ENCODE results near the gene ENTPD2. TPM values are rescaled to one million over a fixed set of nuclear protein-coding genes. Genes with fewer than 3 reads are reported as not detected.

Gene ENTPD2
- total RNA-seq, 4 donors from 2014 or later = 7.0 to 21.0 (median 18.1) TPM

DNA sequence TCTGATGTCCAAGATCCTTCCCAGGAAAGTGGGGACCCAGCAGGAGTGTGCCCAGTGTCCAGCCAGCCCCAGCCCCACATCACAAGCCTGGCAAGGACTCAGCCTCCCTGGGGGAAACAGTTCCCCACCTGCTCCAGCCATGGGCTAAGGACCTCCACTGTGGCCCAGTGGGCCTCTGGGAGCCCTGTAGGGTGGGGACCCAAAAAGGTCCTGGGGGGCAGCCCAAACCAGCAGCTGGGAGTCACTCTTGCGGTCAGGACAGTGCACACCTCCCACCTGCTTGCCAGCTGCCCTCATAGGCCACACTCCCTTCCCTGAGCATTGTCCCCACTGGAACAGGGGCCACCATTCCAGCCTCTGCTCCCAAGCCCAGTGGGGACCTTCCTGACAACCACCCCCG is 27.5 kb downstream of the ENTPD2 start:
- TF ChIP-seq, protein P1, sequence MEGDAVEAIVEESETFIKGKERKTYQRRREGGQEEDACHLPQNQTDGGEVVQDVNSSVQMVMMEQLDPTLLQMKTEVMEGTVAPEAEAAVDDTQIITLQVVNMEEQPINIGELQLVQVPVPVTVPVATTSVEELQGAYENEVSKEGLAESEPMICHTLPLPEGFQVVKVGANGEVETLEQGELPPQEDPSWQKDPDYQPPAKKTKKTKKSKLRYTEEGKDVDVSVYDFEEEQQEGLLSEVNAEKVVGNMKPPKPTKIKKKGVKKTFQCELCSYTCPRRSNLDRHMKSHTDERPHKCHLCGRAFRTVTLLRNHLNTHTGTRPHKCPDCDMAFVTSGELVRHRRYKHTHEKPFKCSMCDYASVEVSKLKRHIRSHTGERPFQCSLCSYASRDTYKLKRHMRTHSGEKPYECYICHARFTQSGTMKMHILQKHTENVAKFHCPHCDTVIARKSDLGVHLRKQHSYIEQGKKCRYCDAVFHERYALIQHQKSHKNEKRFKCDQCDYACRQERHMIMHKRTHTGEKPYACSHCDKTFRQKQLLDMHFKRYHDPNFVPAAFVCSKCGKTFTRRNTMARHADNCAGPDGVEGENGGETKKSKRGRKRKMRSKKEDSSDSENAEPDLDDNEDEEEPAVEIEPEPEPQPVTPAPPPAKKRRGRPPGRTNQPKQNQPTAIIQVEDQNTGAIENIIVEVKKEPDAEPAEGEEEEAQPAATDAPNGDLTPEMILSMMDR (IDR thresholded peaks at IDR 0.05) = no peak
- no peak for TF ChIP-seq POLR2A (IDR thresholded peaks at IDR 0.05)
- TF ChIP-seq EP300 (IDR thresholded peaks at IDR 0.05) = no peak
- Histone ChIP-seq H3K4me3 (peak overlapping the region; percentile 43 to 63 (median 57)), H3K9me3 (no peaks in the 10 kb centered on the region), H3K4me1 (peaks cover 0 to 80% (median 68%) of the 10 kb centered on the region in 4 donors), H3K36me3 (peaks cover 0 to 12% (median 0%) of the 10 kb centered on the region in 3 donors), H3K27ac (peak overlapping the region; percentile 78 to 97 (median 86)), H3K27me3 (no peaks in the 10 kb centered on the region)
- 53 to 61% methylated on average over 2 of the region's 2 CpGs for WGBS, 2 donors
- DNase-seq (ENCODE audit: low spot score in 2 of 2) = no peak

DNA sequence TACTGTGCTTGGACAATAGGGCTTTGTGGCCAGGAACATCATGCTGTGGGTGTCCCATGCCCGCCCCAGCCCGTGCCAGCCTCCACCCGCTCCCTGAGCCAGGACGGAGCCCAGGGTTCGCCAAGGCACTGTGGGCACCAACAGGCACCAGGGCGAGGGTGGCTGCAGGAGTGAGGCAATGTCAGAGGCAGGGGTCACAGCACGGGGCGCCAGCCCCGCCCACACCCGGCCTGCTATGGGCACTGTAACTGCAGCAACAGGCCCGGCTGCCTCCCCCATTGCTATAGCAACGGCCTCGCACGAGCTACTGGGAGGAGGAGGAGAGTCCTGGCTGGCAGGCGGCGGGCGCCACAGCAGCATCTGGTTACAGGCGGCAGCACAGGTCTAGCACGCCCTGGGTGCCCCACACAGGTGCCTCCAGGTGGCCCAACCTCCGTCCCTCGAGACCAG is 28.3 kb downstream of the ENTPD2 start:
- H3K9me3 ChIP-seq = no peaks in the 10 kb centered on the region
- H3K27ac ChIP-seq = peak overlapping the region; percentile 78 to 97 (median 87)
- peak overlapping the region; percentile 43 to 63 (median 57) for H3K4me3 ChIP-seq
- H3K27me3 ChIP-seq = no peaks in the 10 kb centered on the region
- peak; percentile 43 to 69 for DNase-seq (ENCODE audit: low spot score in 2 of 2)
- peaks cover 0 to 76% (median 64%) of the 10 kb centered on the region in 4 donors for H3K4me1 ChIP-seq
- 40 to 69% methylated on average over 2 to 8 of the region's 21 CpGs for WGBS, 2 donors
- H3K36me3 ChIP-seq = peaks cover 0 to 20% (median 0%) of the 10 kb centered on the region in 3 donors
- TF ChIP-seq POLR2A (IDR thresholded peaks at IDR 0.05) (peak in 1 of 2 donors; percentile 40), EP300 (IDR thresholded peaks at IDR 0.05) (peak; percentile 61 to 92)
- TF ChIP-seq, protein P1 (IDR thresholded peaks at IDR 0.05) = peak in 3 of 5 experiments; percentile 9 to 54 (median 42)

DNA sequence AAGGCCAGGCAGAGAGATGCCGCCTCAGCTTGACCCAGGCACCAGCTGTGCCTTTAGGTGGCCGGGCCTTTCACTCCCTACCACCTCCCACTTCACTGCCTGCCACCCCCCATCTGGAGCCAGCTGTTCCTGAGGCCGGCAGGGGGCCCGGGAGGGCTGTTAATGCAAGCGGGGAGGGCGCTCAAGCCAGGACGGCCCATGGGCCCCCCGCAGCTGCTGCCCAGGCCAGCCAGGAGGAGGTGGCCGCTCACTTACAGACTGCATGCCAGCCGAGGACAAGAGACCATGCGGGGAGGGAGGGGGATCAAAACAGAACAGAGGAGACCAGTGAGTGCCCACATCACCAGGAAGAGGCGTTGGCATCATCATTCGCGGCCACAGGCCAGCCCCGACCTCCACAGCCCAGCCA is 30.3 kb downstream of the ENTPD2 start:
- no peak for DNase-seq (ENCODE audit: low spot score in 2 of 2)
- TF ChIP-seq, protein P1 (IDR thresholded peaks at IDR 0.05) = no peak
- no peak for TF ChIP-seq EP300 (IDR thresholded peaks at IDR 0.05)
- TF ChIP-seq POLR2A (IDR thresholded peaks at IDR 0.05) = no peak
- no peaks in the 10 kb centered on the region for H3K9me3 ChIP-seq
- peak overlapping the region in 1 of 4 donors; percentile 18 for H3K4me3 ChIP-seq
- no peaks in the 10 kb centered on the region for H3K27me3 ChIP-seq
- peaks cover 0 to 63% (median 48%) of the 10 kb centered on the region in 4 donors for H3K4me1 ChIP-seq
- H3K36me3 ChIP-seq = peaks cover 0 to 40% (median 0%) of the 10 kb centered on the region in 3 donors
- peak overlapping the region; percentile 43 to 97 (median 87) for H3K27ac ChIP-seq
- 46 to 60% methylated on average over 11 to 15 of the region's 15 CpGs for WGBS, 2 donors

DNA sequence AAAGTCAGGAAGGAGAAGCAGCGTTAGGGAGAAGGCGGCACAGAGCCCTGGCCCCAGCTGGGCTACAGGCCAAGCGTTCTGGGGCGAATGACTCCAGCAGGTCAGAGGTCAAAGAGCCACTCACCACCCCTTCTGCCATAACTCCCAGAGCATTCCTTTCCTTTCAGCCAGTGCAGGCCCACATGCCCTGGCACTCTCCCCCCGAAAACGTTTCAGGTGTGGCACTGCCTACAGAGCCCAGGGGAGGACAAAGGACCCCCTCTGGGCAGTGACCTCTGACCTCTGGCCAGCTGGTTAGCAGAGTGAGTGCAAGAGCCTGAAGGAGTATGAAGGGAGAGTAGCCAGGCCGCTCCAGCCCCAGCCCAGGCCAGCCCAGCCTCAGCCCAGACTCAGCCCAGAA is 30.7 kb downstream of the ENTPD2 start:
- 34 to 59% methylated on average over 4 to 6 of the region's 7 CpGs for WGBS, 2 donors
- H3K27me3 ChIP-seq = no peaks in the 10 kb centered on the region
- peak overlapping the region in 1 of 4 donors; percentile 18 for H3K4me3 ChIP-seq
- peaks cover 0 to 60% (median 46%) of the 10 kb centered on the region in 4 donors for H3K4me1 ChIP-seq
- TF ChIP-seq EP300 (IDR thresholded peaks at IDR 0.05) (peak in 1 of 2 donors; percentile 69), POLR2A (IDR thresholded peaks at IDR 0.05) (no peak)
- TF ChIP-seq, protein P1 (IDR thresholded peaks at IDR 0.05) = no peak
- H3K36me3 ChIP-seq = peaks cover 0 to 44% (median 0%) of the 10 kb centered on the region in 3 donors
- no peak for DNase-seq (ENCODE audit: low spot score in 2 of 2)
- no peaks in the 10 kb centered on the region for H3K9me3 ChIP-seq
- peak overlapping the region; percentile 43 to 97 (median 87) for H3K27ac ChIP-seq

DNA sequence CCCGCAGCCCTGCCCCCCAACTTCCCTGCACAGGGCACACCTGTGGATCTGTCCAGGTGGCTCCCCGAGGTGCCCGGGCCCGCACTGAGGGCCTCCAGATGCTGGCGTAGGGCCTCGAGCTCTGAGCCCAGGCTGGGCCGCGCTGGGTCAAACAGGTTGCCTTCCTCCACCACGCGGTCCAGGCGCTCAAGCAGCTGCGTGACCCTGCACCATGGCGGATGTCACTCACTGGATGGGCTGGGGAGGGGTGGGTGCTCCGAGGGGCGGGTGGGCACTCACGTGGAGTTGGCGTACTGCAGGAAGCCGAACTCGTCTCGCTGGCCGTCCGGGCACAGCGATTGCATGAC is 31.2 kb downstream of the ENTPD2 start:
- Histone ChIP-seq H3K27ac (peak overlapping the region; percentile 43 to 97 (median 87)), H3K4me3 (peak overlapping the region in 1 of 4 donors; percentile 2), H3K27me3 (no peaks in the 10 kb centered on the region), H3K36me3 (peaks cover 0 to 49% (median 2%) of the 10 kb centered on the region in 3 donors), H3K9me3 (no peaks in the 10 kb centered on the region), H3K4me1 (peaks cover 0 to 60% (median 46%) of the 10 kb centered on the region in 4 donors)
- no peak for TF ChIP-seq EP300 (IDR thresholded peaks at IDR 0.05)
- TF ChIP-seq, protein P1 (IDR thresholded peaks at IDR 0.05) = no peak
- TF ChIP-seq POLR2A (IDR thresholded peaks at IDR 0.05) = no peak
- no peak for DNase-seq (ENCODE audit: low spot score in 2 of 2)
- WGBS, 2 donors = 52 to 69% methylated on average over 6 to 23 of the region's 23 CpGs

Measured in tibial nerve (tissue), 4 donors.